A673 (cell line): Measurements from ENCODE around the gene GAS6. TPM values are rescaled to one million over a fixed set of nuclear protein-coding genes. Genes with fewer than 3 reads are reported as not detected.
"Not testable (repeated sequence)": the region's sequence is repeated elsewhere in the genome, so short reads cannot be mapped to it uniquely, and the experiment has no call there.

Experiments
- BruUV-seq: library from RNA; stranded (reverse); fragments of 400-500 nt; replicated peaks from 2 replicates; lab custom pipeline; 2021; lab: Mats Ljungman, UMichigan
- CTCF ChIA-PET: fragments of 300-600 bp; sonication (Branson Sonifier 250); formaldehyde crosslinking; loops from one replicate; lab custom pipeline; 2022; ENCODE audit warnings: antibody characterized with exemption; lab: Charles Lee
- POLR2A ChIA-PET: fragments of 300-600 bp; sonication (Branson Sonifier 250); formaldehyde crosslinking; loops from one replicate; lab custom pipeline; 2022; ENCODE audit warnings: antibody characterized with exemption; ENCODE audit not compliant: low non-redundant PET; lab: Charles Lee
- DNase-seq: peaks from one replicate; pipeline ENCODE4 v3.0.0-alpha.2; 2015; ENCODE audit warnings: low spot score
- H3K27ac ChIP-seq: fragments of 200-600 bp; sonication (generic); 2 replicates; pipeline ENCODE4 v1.5.1; 2016; ENCODE audit warnings: mixed run types, low read depth, mild to moderate bottlenecking, mixed read lengths, antibody characterized with exemption, low read length; ENCODE audit not compliant: poor library complexity, severe bottlenecking
- H3K27me3 ChIP-seq: fragments of 200-600 bp; sonication (generic); replicated peaks from 2 replicates; pipeline ENCODE4 v1.6.1; 2017; ENCODE audit warnings: mixed run types, low read depth, mild to moderate bottlenecking, mixed read lengths, antibody characterized with exemption, low read length; ENCODE audit not compliant: insufficient read depth, poor library complexity
- H3K36me3 ChIP-seq: fragments of 200-600 bp; sonication (generic); 2 replicates; pipeline ENCODE4 v1.6.1; 2016; ENCODE audit warnings: mixed run types, mild to moderate bottlenecking, mixed read lengths, antibody characterized with exemption, low read length; ENCODE audit not compliant: insufficient read depth, poor library complexity, severe bottlenecking
- H3K4me1 ChIP-seq: fragments of 200-600 bp; sonication (generic); 2 replicates; pipeline ENCODE4 v1.6.1; 2017; ENCODE audit warnings: mixed run types, mild to moderate bottlenecking, mixed read lengths, antibody characterized with exemption, low read length; ENCODE audit not compliant: insufficient read depth, poor library complexity, severe bottlenecking
- H3K4me3 ChIP-seq: fragments of 200-600 bp; sonication (generic); 2 replicates; pipeline ENCODE4 v1.5.1; 2016; ENCODE audit warnings: low read depth, mixed run types, mild to moderate bottlenecking, mixed read lengths, low read length; ENCODE audit not compliant: poor library complexity, severe bottlenecking
- H3K9me3 ChIP-seq: fragments of 200-600 bp; sonication (generic); 2 replicates; pipeline ENCODE4 v1.6.1; 2016; ENCODE audit warnings: mixed run types, low read depth, mild to moderate bottlenecking, mixed read lengths, antibody characterized with exemption, low read length; ENCODE audit not compliant: poor library complexity, severe bottlenecking
- EZH2 ChIP-seq: fragments of 200-600 bp; sonication (generic); IDR thresholded peaks from 2 replicates; pipeline ENCODE4 v1.6.1; 2017; ENCODE audit warnings: borderline replicate concordance, low read depth, mild to moderate bottlenecking, mixed read lengths, antibody characterized with exemption, low read length; ENCODE audit not compliant: poor library complexity, severe bottlenecking
- intact Hi-C: fragments of 100-400 bp; cut with micrococcal nuclease; formaldehyde crosslinking; loops from one replicate; pipeline ENCODE4 v1.10.0; 2022; ENCODE audit not compliant: unreplicated experiment
- total RNA-seq: library from RNA; stranded (reverse); gene quantifications from 2 replicates; pipeline ENCODE4 v1.2.3, GENCODE V29; 2021
- TF ChIP-seq, protein P1 (sequence below): fragments of 300-800, 200-600 bp; sonication (generic); conservative IDR thresholded peaks from 2 replicates; pipeline ENCODE4 v1.5.1; 2017; ENCODE audit warnings: low read depth, mild to moderate bottlenecking, antibody characterized with exemption, low read length, moderate library complexity, mixed read lengths

GAS6 gene
- total RNA-seq, 1 experiment from 2014 or later, result 0.67 TPM

DNA sequence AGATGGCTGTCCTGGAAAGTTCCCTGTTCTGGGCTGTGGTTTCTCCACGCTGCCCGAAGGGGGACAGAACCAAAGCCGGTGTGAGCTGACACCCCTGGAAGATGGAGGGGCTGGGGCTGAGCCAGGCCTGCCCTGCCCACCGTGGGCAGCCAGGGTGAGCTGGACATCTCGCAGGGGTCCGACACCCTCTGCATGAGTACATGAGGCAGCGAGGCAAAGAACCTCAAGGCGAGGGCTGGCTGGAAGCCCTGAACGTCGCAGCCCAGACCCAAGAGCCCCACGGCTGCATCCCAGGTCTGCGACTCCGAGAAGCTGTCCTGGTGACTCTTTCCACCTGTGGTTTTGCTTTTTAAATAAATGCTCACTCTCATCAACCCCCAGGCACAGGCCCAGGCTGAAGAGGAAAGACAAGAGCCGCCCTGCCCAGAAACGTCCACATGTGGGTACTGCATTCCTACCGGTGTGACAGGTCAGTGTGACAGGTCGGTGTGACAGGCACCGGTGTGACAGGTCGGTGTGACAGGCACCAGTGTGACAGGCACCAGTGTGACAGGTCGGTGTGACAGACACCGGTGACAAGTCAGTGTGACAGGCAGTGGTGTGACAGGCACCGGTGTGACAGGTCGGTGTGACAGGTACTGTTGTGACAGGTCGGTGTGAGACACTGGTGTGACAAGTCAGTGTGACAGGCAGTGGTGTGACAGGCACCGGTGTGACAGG is 30.6 kb downstream of the GAS6 start:
- TF ChIP-seq, protein P1, sequence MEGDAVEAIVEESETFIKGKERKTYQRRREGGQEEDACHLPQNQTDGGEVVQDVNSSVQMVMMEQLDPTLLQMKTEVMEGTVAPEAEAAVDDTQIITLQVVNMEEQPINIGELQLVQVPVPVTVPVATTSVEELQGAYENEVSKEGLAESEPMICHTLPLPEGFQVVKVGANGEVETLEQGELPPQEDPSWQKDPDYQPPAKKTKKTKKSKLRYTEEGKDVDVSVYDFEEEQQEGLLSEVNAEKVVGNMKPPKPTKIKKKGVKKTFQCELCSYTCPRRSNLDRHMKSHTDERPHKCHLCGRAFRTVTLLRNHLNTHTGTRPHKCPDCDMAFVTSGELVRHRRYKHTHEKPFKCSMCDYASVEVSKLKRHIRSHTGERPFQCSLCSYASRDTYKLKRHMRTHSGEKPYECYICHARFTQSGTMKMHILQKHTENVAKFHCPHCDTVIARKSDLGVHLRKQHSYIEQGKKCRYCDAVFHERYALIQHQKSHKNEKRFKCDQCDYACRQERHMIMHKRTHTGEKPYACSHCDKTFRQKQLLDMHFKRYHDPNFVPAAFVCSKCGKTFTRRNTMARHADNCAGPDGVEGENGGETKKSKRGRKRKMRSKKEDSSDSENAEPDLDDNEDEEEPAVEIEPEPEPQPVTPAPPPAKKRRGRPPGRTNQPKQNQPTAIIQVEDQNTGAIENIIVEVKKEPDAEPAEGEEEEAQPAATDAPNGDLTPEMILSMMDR, result no peak
- no peak for TF ChIP-seq EZH2
- Histone ChIP-seq H3K27ac (no peak overlapping the region), H3K9me3 (no peaks in the 10 kb centered on the region), H3K4me1 (peaks cover 11% of the 10 kb centered on the region), H3K27me3 (no peaks in the 10 kb centered on the region), H3K4me3 (no peak overlapping the region), H3K36me3 (no peaks in the 10 kb centered on the region)
- no peak for DNase-seq
- intact Hi-C loops, result no loop called here
- BruUV-seq, result no TSS peak
- POLR2A ChIA-PET, result no interaction called here
- CTCF ChIA-PET, result no interaction called here

DNA sequence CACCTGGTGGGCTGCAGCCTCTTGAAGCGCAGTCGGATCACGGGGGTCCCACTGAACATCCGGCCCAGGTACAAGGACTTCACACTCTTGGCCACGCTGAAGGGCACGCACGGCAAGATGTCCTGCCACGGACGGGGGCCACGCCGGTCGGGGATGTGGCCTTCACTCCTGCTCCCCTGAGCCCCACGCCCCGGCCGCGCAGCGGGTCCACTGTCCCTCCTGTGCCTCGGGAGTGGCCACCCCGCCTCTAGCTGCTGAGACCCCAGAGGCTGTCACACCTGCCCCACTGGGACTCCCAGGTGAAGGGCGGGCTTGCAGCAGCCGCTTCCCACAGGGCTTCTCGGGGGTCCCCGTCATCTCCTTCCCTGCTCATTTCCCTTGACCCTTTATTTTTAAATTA is 31.2 kb downstream of the GAS6 start:
- H3K9me3 ChIP-seq, result no peaks in the 10 kb centered on the region
- no TSS peak for BruUV-seq
- no peak overlapping the region for H3K4me3 ChIP-seq
- ChIA-PET POLR2A (no interaction called here), CTCF (no interaction called here)
- TF ChIP-seq EZH2, result no peak
- DNase-seq, result no peak
- H3K4me1 ChIP-seq, result peaks cover 9% of the 10 kb centered on the region
- intact Hi-C loops, result no loop called here
- H3K27me3 ChIP-seq, result no peaks in the 10 kb centered on the region
- H3K36me3 ChIP-seq, result no peaks in the 10 kb centered on the region
- no peak overlapping the region for H3K27ac ChIP-seq

- no peak overlapping the region for H3K4me3 ChIP-seq
- H3K4me1 ChIP-seq, result peaks cover 4% of the 10 kb centered on the region
- TF ChIP-seq, protein P1, result no peak
- no peak for TF ChIP-seq EZH2
- POLR2A ChIA-PET, result no interaction called here
- no peak overlapping the region for H3K27ac ChIP-seq
- DNase-seq, result no peak
- intact Hi-C loops, result no loop called here
- H3K9me3 ChIP-seq, result no peaks in the 10 kb centered on the region
- no peaks in the 10 kb centered on the region for H3K27me3 ChIP-seq
- CTCF ChIA-PET, result no interaction called here
- no TSS peak for BruUV-seq
- no peaks in the 10 kb centered on the region for H3K36me3 ChIP-seq
Measured at GRCh38 chr13:113832205-113832604, 31.7 kb downstream of the GAS6 start.

DNA sequence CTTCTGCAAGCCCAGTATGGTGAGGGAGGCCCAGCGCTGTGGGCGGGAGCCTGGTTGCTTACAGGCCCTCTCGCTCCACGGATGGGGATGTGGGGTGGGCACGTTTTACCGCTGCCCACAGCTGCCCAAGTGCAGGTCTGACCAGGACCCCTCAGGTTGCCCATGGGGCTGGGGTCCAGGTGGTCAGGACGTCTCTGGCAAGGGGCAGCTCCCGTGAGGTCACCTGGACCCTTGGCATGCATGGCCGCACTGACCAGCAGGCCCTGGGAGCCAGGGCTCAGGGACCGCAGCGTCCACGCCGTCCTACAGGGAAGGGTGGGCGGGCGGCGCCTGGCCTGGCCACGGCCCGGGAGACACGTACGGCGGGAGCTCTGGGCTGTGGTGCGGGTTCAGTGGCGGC is 32.8 kb downstream of the GAS6 start:
- H3K9me3 ChIP-seq, result no peaks in the 10 kb centered on the region
- TF ChIP-seq, protein P1, result no peak
- no peak for TF ChIP-seq EZH2
- H3K36me3 ChIP-seq, result no peaks in the 10 kb centered on the region
- POLR2A ChIA-PET, result no interaction called here
- no peaks in the 10 kb centered on the region for H3K27me3 ChIP-seq
- intact Hi-C loops, result no loop called here
- DNase-seq, result no peak
- no peak overlapping the region for H3K27ac ChIP-seq
- no peaks in the 10 kb centered on the region for H3K4me1 ChIP-seq
- CTCF ChIA-PET, result interaction anchor here (0.7 kb wide), 1 partner anchor 8 kb away, joined by 7 read pairs; no protein-coding TSS in a partner anchor
- no peak overlapping the region for H3K4me3 ChIP-seq
- BruUV-seq, result no TSS peak

GRCh38 chr13:113830426-113830950 is 33.4 kb downstream of the GAS6 start:
- H3K9me3 ChIP-seq, H3K4me1 ChIP-seq, intact Hi-C loops, BruUV-seq, DNase-seq, H3K36me3 ChIP-seq, POLR2A ChIA-PET, H3K27ac ChIP-seq, H3K27me3 ChIP-seq, H3K4me3 ChIP-seq: not testable (repeated sequence)
- CTCF ChIA-PET, result interaction anchor here (0.7 kb wide), 1 partner anchor 8 kb away, joined by 7 read pairs; no protein-coding TSS in a partner anchor
